ENCODE data around the gene ETV1. TPM values are rescaled to one million over a fixed set of nuclear protein-coding genes. Genes with fewer than 3 reads are reported as not detected.
A peak's percentile ranks its signal among the peaks of the same experiment; 100 is the strongest.

The ETV1 gene
- total and polyA plus RNA-seq, 9 of the 15 experiments (the other 6 are each of a cell fraction or from before 2014, with no cell fraction given), result 7.2 to 27.4 (median 14.0) TPM

DNA sequence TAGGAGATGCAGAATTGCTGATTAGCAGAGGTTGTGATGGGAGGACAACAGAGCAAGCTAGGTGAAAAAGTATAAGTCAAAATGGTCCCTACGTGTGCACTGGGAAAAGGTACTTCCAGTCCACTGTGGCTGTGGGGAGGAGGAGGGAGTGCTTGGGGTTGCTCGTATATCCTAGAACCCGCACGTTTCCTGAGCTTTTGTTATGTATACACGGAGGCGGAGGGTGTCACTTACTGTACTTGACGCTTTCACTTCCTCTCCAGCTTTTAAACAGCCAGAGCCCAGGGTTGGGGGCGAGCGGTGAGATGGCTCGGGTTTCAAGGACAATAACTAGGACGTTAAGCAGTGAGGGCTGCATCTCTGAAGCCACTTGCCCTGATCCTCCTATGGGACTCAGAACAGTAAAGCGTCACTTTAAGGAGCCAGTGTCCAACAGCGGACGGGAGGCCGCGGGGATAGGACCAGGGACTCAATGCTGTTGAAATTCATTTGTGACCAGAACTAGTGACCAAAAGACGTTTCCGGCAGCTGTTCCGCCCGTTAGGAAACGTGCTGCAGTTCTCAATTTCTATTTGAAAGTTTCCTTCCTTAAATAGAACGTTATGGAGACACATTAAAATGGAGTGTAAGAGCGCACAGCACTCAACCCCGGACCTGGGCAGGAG, 985 bp upstream of the ETV1 start (continued):
- TF ChIP-seq, protein P1, sequence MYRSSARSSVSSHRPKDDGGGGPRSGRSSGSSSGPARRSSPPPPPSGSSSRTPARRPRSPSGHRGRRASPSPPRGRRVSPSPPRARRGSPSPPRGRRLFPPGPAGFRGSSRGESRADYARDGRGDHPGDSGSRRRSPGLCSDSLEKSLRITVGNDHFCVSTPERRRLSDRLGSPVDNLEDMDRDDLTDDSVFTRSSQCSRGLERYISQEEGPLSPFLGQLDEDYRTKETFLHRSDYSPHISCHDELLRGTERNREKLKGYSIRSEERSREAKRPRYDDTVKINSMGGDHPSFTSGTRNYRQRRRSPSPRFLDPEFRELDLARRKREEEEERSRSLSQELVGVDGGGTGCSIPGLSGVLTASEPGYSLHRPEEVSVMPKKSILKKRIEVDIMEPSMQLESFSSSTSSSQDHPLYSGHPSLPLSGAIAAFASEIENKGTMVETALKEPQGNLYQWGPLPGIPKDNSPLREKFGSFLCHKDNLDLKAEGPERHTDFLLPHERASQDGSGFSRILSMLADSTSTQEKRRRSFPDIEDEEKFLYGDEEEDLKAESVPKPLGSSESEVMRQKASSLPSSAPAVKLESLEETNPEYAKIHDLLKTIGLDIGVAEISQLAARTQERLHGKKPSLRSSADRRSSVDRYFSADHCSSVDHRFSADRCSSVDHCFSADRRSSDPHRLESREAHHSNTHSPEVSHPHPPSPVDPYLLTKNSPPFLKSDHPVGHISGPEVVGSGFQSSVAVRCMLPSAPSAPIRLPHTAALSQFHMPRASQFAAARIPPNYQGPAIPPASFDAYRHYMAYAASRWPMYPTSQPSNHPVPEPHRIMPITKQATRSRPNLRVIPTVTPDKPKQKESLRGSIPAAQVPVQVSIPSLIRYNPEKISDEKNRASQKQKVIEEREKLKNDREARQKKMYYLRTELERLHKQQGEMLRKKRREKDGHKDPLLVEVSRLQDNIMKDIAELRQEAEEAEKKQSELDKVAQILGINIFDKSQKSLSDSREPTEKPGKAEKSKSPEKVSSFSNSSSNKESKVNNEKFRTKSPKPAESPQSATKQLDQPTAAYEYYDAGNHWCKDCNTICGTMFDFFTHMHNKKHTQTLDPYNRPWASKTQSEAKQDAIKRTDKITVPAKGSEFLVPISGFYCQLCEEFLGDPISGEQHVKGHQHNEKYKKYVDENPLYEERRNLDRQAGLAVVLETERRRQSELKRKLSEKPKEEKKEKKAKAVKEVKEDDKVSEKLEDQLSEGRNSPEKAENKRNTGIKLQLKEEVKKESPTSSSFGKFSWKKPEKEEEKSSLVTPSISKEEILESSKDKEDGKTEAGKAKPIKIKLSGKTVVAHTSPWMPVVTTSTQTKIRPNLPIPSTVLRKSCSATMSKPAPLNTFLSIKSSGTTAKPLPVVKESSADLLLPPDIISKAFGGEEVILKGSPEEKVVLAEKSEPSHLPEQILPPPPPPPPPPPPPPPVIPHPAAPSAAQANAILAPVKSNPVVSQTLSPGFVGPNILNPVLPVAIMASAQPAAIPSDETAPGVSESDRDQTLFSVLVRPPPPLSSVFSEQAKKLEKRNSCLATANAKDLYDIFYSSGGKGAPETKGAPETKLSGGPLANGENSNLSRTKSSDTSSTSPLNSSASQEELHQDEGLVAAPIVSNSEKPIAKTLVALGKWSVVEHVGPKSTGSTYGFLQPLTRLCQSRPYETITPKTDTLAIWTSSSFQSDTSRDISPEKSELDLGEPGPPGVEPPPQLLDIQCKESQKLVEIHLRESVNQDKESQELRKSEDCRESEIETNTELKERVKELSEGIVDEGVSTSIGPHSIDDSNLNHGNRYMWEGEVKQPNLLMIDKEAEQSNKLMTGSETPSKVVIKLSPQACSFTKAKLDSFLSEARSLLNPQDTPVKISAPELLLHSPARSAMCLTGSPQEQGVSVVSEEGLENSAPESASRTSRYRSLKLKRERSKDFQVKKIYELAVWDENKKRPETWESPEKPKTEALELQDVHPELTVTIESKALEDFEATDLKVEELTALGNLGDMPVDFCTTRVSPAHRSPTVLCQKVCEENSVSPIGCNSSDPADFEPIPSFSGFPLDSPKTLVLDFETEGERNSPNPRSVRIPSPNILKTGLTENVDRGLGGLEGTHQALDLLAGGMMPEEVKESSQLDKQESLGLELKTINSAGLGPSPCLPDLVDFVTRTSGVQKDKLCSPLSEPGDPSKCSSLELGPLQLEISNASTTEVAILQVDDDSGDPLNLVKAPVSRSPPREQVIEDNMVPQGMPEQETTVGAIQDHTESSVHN (IDR thresholded peaks at IDR 0.05; ENCODE audit: borderline replicate concordance in 1 of 2, low read depth in 1 of 2), result no peak; a peak in 1 of 4 replicates
- TF ChIP-seq RFX7 (CRISPR knock-in tag; IDR thresholded peaks at IDR 0.05) (no peak), ZNF408 (CRISPR knock-in tag; IDR thresholded peaks at IDR 0.05; ENCODE audit: low read depth) (no peak), ZNF77 (CRISPR knock-in tag; IDR thresholded peaks at IDR 0.05) (no peak), ZNF165 (CRISPR knock-in tag; IDR thresholded peaks at IDR 0.05; ENCODE audit: borderline replicate concordance) (no peak), MCM5 (IDR thresholded peaks at IDR 0.05; ENCODE audit: low read depth) (no peak), BHLHE40 (IDR thresholded peaks at IDR 0.05; ENCODE audit: low read length) (peak; percentile 73), DMBX1 (CRISPR knock-in tag; IDR thresholded peaks at IDR 0.05; ENCODE audit: borderline replicate concordance) (0 out of 2 replicates have a peak, but pooled peaks have one; percentile 3), MIER1 (IDR thresholded peaks at IDR 0.05; ENCODE audit: low read depth) (no peak), DPF2 (IDR thresholded peaks at IDR 0.05) (no peak), ZBED1 (IDR thresholded peaks at IDR 0.05) (no peak)
- TF ChIP-seq, protein P2, sequence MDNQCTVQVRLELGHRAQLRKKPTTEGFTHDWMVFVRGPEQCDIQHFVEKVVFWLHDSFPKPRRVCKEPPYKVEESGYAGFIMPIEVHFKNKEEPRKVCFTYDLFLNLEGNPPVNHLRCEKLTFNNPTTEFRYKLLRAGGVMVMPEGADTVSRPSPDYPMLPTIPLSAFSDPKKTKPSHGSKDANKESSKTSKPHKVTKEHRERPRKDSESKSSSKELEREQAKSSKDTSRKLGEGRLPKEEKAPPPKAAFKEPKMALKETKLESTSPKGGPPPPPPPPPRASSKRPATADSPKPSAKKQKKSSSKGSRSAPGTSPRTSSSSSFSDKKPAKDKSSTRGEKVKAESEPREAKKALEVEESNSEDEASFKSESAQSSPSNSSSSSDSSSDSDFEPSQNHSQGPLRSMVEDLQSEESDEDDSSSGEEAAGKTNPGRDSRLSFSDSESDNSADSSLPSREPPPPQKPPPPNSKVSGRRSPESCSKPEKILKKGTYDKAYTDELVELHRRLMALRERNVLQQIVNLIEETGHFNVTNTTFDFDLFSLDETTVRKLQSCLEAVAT (IDR thresholded peaks at IDR 0.05), result 0 out of 4 replicates have a peak, but pooled peaks of 1 of the 2 experiments have one; percentile 26
- TF ChIP-seq, protein P3, sequence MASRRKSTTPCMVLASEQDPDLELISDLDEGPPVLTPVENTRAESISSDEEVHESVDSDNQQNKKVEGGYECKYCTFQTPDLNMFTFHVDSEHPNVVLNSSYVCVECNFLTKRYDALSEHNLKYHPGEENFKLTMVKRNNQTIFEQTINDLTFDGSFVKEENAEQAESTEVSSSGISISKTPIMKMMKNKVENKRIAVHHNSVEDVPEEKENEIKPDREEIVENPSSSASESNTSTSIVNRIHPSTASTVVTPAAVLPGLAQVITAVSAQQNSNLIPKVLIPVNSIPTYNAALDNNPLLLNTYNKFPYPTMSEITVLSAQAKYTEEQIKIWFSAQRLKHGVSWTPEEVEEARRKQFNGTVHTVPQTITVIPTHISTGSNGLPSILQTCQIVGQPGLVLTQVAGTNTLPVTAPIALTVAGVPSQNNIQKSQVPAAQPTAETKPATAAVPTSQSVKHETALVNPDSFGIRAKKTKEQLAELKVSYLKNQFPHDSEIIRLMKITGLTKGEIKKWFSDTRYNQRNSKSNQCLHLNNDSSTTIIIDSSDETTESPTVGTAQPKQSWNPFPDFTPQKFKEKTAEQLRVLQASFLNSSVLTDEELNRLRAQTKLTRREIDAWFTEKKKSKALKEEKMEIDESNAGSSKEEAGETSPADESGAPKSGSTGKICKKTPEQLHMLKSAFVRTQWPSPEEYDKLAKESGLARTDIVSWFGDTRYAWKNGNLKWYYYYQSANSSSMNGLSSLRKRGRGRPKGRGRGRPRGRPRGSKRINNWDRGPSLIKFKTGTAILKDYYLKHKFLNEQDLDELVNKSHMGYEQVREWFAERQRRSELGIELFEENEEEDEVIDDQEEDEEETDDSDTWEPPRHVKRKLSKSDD (conservative IDR thresholded peaks at IDR 0.05; ENCODE audit: low read length), result no peak
- TF ChIP-seq, protein P4, sequence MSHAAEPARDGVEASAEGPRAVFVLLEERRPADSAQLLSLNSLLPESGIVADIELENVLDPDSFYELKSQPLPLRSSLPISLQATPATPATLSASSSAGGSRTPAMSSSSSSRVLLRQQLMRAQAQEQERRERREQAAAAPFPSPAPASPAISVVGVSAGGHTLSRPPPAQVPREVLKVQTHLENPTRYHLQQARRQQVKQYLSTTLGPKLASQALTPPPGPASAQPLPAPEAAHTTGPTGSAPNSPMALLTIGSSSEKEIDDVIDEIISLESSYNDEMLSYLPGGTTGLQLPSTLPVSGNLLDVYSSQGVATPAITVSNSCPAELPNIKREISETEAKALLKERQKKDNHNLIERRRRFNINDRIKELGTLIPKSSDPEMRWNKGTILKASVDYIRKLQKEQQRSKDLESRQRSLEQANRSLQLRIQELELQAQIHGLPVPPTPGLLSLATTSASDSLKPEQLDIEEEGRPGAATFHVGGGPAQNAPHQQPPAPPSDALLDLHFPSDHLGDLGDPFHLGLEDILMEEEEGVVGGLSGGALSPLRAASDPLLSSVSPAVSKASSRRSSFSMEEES (CRISPR knock-in tag; IDR thresholded peaks at IDR 0.05), result no peak
